GM18861 (cell line): ENCODE data around the gene ANXA2R.
"Not testable (repeated sequence)": the region's sequence is repeated elsewhere in the genome, so short reads cannot be mapped to it uniquely, and the experiment has no call there.

Source experiments
- ATAC-seq: cut with Tn5 transposase; IDR thresholded peaks from one replicate; pipeline ENCODE4 v1.9.1; 2021; ENCODE audit not compliant: unreplicated experiment

The ANXA2R gene, protein sequence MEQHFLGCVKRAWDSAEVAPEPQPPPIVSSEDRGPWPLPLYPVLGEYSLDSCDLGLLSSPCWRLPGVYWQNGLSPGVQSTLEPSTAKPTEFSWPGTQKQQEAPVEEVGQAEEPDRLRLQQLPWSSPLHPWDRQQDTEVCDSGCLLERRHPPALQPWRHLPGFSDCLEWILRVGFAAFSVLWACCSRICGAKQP

DNA sequence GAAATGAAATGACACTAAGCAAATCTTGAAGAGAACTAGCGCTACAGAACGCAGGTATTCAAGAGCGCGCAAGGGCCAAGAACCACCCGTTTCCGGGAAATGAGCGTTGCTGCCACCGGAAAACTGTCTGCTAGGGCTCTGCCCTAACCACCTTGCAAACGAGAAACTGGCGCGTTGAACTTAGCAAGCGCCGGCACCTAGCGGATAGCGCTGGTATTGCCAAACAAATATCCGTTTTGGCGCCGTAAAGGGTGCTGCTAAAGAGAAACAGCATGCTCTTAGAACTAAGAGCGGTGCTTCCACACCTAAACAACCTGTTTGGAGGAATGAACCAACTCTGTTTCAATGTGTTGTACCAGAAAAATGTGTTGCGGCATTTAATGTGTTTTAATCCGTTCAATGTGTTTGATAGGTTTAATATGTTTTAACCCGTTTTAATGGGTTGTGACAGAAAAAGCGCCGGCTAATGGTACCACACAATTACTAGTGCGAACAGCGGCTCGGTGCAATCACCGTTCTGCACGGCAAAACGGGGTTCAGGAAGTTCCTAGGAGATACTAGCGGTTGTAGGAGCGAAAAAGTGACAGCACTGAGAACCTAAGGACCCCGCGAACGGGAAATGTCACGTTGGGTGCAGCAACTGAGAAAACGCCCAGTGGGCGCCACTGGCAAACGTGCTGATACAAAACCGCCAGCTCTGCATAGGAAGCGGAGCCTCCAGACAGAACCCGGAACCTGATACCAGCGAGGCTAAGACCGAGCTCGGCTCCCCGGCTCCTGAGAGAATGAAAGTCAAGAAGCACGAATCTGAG is at the start of gene ANXA2R:
ANXA2R (minus strand) TSS at position 33 of the 812 bp plus-strand sequence. CDS start 273 bp downstream, outside the sequence.
- peak; percentile 31 for ATAC-seq

DNA sequence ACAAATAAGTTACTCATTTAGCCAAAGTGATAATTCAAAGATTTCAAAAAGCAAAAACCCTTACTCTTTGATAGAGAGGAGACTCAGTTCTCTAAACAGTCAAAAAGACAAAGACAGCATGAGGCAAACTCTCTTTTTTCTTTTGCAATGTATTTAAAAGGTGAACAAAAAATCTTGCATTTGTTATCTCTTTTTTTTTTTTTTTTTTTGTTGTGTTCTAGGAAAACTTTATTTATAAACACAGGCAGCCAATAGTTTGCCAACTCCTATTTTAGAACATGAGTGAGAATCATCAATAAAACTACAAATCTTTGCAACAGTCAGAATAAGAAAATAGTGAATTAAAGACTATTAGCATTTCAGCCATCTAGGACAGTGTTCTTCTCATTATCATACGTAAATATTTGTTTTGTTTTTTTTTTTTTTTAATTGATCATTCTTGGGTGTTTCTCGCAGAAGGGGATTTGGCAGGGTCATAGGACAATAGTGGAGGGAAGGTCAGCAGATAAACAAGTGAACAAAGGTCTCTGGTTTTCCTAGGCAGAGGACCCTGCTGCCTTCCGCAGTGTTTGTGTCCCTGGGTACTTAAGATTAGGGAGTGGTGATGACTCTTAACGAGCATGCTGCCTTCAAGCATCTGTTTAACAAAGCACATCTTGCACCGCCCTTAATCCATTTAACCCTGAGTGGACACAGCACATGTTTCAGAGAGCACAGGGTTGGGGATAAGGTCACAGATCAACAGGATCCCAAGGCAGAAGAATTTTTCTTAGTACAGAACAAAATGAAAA is 46.2 kb upstream of the ANXA2R start:
- ATAC-seq, result not testable (repeated sequence)

DNA sequence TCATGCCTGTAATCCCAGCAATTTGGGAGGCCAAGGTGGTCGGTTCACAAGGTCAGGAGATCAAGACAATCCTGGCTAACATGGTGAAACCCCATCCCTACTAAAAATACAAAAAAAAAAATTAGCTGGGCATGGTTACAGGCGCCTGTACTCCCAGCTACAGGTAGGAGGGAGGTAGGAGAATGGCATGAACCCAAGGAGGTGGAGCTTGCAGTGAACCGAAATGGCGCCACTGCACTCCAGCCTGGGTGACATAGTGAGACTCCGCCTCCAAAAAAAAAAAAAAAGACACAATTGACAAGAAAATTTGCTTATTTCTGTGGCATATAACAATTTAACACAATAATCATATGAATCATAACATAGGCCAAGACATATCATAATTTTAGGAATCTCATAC is 45.3 kb upstream of the ANXA2R start:
- ATAC-seq, result no peak

DNA sequence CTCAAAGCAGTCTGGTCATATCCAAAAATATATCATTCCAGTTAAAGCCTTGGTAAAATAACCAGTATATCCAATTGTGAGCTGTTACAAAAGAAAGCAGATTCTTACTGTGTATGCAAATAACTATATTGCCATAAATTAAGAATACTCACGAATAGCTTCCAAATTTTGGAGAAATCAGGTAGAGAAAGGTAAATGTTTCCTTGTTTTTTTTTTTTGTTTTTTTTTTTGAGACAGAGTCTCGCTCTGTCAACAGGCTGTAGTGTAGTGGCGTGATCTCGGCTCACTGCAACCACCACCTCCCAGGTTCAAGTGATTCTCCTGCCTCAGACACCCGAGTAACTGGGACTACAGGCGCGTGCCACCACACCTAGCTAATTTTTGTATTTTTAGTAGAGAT is 44.3 kb upstream of the ANXA2R start:
- not testable (repeated sequence) for ATAC-seq

DNA sequence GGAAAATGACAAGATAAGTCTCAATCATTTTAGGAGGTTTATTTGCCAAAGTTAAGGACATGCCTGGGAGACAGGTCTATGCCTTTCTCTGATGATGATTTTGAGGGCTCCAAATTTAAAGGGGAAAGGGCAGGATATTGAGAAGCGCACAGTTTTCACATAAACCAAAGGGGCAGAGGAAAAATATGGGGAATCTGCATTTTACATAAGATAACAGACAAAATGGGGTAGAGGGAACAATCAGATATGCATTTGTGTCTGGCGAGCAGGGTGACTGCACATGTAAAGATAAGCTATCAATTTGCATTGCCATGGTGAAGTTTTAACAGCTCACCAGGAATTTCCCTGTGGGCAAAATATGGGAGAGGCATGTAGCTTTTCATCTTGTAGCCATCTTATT is 41.2 kb upstream of the ANXA2R start:
- not testable (repeated sequence) for ATAC-seq

DNA sequence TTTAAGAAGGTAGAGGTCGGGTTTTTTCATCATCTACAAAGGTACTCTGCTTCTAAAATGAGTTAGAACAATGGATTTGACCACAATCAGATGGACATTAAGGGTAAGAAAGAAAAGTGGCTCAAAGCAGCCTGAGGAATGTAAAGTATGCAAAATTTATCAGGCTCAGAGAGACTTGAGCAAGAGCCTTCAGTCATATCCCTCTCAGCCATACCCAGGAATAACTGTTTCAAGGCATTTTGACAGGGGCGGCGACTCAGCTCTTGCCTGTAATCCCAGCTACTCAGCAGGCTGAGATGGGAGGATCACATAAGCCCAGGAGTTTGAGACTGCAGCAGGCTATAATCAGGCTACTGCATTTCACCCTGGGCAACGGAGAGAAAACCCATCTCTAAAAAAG is 38.8 kb upstream of the ANXA2R start:
- ATAC-seq, result no peak

DNA sequence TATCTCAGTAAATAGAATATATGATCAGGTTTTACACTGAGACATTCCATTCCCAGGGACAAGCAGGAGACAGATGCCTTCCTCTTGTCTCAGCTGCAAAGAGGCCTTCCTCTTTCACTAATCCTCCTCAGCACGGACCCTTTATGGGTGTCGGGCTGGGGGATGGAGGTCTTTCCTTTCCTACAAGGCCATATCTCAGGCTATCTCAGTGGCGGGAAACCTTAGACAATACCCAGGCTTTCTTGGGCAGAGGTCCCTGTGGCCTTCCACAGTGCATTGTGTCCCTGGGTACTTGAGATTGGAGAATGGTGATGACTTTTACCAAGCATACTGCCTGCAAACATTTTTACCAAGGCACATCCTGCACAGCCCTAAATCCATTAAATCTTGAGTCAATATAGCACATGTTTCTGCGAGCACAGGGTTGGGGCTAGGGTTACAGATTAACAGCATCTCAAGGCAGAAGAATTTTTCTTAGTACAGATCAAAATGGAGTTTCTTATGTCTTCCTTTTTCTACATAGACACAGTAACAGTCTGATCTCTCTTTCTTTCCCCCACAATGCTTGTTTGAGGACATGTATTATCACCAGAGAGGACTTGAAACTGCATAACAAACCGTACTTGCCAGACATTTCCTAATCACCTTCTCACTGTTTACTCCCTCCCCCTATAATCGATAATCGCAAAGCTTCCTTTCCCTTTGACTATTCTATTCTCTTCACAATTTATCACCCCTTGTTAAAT is 37.5 kb upstream of the ANXA2R start:
- ATAC-seq, result not testable (repeated sequence)

DNA sequence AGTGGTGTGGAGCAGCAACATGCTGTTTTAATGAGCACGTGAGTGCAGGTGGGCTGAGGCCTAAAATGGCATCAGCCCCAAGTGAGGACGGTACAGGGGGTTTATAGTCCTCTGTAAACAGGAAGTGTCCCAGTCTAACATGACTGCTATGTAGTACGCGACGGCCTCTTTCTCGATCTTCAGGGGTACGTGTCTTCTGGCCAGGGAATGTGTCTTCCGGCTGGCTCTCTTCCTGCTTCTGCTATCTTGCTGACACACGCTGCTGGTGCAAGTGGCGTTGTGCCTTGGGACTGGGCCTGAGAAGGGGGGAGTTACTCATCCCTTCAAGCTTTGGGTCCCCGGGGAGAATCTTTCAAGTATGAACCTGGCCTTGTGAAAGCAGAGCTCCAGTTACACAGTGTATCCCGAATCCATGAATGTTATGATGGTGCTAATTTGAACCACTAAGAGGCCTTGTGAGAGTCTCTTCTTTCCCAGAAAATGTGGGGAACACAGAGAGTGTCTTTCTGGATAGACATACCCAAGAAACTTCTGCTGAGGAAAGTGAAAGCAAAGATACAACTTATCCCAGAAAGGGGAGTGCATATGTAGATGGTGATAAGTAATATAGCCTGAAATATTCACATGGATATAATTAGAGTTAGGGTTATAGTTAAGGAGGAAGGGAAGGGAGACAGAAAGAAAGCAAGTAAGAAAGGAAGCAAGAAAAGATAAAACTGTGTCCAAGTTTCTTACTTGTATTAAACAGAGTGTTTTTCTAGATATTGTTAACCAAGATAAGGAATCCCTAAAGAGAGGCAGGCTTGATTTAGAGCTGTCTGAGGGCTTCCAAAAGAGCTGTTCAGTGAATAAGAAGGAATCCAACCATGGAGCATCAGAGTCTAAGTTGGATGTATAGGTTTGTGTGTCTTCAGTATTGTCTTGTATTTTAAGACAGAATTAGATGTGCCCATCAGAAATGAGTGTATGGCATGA is 35.5 kb upstream of the ANXA2R start:
- no peak for ATAC-seq

DNA sequence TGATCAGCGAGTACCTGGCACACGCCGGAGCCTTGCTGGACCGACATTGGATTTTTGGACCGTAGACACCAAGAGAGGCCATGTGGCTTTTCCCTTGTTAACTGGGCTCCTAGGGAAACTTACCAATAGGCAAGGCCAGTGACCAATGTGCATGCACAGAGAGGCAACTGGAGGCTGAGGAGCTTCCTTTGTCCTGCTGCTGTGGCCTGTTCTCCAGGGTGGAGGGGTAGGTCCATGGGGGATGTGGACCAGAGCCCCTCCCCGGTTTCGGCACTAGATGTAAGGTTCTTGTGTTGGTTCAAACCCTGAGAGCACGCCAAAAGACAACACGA is 34.8 kb upstream of the ANXA2R start:
- no peak for ATAC-seq

DNA sequence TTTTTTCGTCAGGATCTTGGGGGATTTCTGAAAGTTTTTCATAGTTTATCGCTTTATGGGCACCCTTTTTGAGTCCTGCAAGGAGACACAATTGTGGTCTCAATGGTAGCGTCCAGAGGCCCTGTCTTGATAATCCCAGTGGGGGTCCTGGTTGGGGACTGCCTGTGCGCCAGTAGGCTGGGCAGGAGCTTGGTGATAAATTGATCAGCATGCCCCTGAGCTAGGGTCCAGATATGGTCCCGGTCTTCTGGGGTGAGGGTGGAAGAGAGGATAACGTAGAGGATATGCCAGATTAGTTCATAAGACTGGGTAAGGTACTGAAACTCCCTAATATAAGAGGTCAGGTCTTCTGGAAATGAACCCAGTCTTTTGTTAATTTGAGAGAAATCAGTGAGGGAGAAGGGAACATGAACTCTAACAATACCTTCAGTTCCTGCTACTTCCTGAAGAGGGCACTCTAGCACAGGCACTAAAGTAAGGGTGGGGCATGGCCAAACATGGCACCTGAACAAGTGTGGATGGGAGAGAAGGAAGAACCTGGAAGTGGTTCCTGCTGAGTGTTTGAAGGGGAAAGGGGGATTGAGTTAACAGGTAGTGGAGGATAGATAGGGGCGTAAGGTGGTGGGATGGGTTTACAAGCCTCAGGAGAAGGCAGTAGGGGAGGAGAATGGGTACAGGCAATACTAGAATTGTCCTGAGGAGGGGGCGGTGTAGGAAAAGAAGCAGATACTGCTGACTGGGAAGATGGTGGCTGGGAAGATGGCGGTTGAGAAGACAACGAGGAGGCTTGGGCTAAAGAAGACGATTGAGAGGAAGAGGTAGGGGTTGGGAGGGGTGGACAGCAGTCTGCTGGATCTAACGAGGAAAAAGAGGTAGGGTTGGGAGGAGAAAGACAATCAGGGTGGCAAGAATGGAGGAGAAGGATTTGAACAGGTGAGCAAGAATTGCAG is 33.8 kb upstream of the ANXA2R start:
- ATAC-seq, result no peak

DNA sequence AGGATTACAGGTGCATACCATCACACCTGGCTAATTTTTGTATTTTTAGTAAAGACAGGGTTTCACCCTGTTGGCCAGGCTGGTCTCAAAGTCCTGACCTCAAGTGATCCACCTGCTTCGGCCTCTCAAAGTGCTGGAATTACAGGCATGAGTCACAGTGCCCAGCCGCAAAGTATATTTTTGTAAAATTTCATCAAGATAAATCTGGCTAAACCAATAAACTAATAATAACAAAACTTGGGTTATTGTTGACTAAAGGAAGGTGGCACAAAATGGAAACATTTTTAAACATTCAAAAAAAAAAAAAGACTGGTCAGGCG is 29.2 kb upstream of the ANXA2R start:
- ATAC-seq, result not testable (repeated sequence)

DNA sequence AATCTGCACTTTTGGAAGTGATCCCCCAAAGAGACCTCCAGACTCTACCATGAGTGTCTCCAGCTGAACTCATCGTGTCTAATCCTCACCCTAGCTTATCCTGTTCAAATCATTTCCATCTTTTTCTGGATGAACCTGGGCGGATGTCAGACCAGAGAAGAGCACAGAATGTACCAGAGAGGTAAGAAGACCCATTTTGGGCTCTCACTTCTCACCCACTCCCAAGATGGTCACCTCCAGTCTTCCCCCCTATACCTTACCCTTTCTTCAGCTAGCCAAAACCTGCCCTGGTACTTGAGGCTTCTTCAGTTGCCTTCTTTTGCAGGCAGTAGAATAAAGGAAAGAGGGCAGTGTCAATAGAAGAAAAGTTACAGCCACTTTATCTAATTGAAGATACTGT is 27.9 kb upstream of the ANXA2R start:
- ATAC-seq, result no peak

DNA sequence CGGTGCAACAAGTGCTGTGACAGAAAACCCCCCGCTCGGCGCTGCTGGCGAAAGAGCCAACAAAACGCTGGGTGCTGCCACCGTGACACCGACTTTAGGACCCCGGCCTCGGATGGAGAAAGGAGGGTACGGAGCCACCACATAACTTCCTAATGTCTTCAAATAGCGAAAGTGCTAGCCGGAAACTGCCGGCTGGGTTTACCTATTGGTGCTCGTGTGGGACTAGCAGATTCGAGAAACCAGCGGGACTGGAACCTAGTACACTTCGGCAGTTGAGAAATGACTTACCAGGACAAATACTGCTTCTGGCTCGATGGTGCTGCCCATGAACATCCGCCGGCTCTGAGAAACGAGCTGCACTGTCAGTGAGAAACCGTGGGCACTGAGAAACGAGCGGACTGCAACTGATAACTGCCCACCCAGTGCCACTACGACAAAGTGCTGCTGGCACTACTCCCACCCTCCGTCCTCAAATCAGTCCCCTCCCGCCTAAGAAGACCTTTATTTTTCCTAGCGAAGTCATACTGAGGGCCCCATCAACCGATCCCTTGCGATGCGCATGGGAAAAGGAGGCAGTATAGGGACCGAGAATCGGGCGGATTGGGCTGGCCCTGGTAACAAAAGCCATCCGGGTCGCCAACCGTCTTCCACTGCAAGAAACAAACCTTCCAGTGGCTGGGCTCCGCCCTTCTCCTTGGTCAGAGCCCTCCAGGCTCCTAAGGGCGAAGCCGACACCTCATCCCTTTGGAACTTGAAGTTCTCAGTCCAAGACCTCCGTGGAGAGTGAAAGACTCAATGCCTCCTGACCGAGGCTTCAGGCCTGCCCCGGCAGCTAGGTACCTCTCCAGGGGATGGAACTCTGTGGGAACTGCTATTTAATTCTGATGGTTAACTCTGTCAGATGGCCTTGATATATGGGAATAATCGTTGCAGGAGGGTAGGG is 27.0 kb upstream of the ANXA2R start:
- peak; percentile 41 for ATAC-seq

DNA sequence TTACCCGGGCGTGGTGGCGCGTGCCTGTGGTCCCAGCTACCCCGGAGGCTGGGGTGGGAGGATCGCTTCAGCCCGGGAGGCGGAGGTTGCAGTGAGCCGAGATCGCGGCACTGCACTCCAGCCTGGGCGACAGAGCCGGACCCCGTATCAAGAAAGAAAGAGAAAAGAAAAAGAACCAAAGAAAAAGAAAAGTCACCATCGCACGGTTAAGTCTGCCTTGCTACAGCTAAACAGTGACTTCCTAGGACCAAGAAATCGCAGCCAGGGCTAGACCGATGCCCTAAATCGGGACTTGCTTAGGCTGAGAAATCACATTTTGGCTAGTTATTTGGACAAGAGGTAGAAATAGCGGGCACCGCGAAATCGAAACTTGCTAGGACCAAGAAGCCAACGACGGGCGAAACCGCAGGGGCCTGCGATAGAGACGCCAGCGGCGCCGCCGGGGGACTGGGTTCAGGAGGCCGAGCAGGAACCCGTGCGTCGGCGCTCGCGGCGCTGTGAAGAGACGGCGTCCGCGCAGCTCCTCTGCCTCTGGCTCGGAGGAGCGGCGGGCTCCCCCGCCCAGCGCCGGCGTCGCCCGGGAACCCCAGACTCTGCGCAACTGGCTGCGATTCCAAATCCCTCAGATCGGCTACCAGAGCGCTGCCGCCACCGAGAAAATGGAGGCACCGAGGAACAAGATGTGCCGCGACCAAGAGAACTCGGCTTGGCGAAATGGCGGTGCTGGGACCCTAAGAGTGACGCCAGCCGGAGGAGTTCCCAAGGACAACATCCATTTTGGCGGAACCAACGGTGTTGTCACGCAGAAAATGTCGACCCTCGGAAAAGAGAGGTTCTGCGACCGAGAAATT is 26.1 kb upstream of the ANXA2R start:
- ATAC-seq, result no peak

DNA sequence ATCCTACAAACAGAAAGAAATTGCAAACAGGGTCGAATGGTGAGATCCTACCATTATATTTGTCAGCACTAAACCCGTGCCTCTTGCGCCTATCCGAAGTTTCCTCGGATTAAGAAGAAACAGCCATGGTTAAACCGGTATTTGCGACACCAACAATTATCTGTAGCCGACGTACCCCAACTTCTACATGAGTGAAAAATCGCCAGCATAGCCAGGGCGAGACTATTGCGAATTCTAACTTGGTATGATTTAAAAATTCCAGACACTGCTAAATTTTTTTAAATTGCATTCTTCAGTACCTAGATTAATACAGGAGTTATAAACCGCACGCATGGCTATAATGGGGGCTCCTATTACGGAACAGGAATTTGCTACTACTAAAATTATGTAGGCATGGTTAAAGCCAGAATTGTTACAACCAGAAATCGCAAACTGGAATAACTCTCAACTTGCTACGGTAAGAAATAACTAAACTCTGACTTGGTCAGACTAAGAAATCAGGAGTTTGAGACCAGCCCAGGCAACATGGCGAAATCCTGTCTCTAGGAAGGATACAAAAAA is 25.3 kb upstream of the ANXA2R start:
- ATAC-seq, result no peak

DNA sequence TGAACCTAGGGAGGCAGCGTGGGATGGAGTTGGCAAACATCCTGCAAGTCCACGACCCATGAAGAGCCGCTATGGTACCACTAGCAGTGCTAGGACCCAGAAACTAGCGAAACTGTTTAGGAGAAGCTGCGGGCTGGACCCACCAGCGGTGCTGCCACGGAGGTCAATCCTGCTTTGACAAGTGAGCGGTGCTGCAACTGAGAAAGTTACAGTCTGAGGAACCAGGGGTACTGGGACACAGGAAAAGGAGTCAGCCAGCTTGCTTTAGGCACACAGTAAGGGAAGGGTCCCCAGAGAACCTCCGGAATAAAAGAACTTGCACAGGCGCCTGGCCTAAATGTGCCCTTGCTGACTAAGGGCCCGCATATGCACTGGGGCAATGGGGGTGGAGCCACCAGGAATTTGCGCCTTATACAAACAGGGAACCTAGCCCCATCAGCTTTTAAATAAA is 23.6 kb upstream of the ANXA2R start:
- ATAC-seq, result no peak
